DND-41 (cell line): Measurements from ENCODE around the gene GRID1.

Experiments
- ATAC-seq: fragments of 200-7000 bp; cut with Tn5 transposase; 3 replicates; pipeline ENCODE4 v1.9.1; 2021; ENCODE audit warnings: low read depth; ENCODE audit not compliant: insufficient read depth
- DNase-seq: peaks from one replicate; pipeline ENCODE4 v3.0.0-alpha.2; 2020
- H2AFZ ChIP-seq: 2 replicates; pipeline ENCODE4 v1.6.0; 2012; ENCODE audit warnings: low read depth, low read length
- H3K27ac ChIP-seq: 2 replicates; pipeline ENCODE4 v1.5.1; 2012; ENCODE audit warnings: low read length, inconsistent platforms
- H3K27me3 ChIP-seq: fragments of 200-600 bp; sonication (generic); 2 replicates; pipeline ENCODE4 v1.6.0; 2012; ENCODE audit warnings: low read length, mild to moderate bottlenecking, inconsistent platforms; ENCODE audit not compliant: insufficient read depth, poor library complexity
- H3K36me3 ChIP-seq: 2 replicates; pipeline ENCODE4 v1.5.1; 2012; ENCODE audit warnings: low read length, inconsistent platforms; ENCODE audit not compliant: insufficient read depth
- H3K4me1 ChIP-seq: 2 replicates; pipeline ENCODE4 v1.5.1; 2012; ENCODE audit warnings: mild to moderate bottlenecking, low read length; ENCODE audit not compliant: insufficient read depth
- H3K4me2 ChIP-seq: 2 replicates; pipeline ENCODE4 v1.6.0; 2012; ENCODE audit warnings: mild to moderate bottlenecking, moderate library complexity, low read length, inconsistent platforms; ENCODE audit not compliant: insufficient read depth
- H3K4me3 ChIP-seq, 2 experiments: fragments of 200-600 bp in 1 of 2; shearing (Covaris generic) in 1 of 2; 2 replicates each; pipeline ENCODE4 v1.5.1; 2012 to 2016; ENCODE audit warnings: inconsistent platforms in 2 of 2, low read length in 2 of 2, mild to moderate bottlenecking in 2 of 2, low read depth in 1 of 2, moderate library complexity in 1 of 2
- H3K79me2 ChIP-seq: 2 replicates; pipeline ENCODE4 v1.6.0; 2012; ENCODE audit warnings: low read length, inconsistent platforms; ENCODE audit not compliant: insufficient read depth
- H3K9ac ChIP-seq: 2 replicates; pipeline ENCODE4 v1.6.0; 2012; ENCODE audit warnings: low read depth, mild to moderate bottlenecking, inconsistent platforms, low read length, moderate library complexity
- H3K9me3 ChIP-seq: 2 replicates; pipeline ENCODE4 v1.5.1; 2012; ENCODE audit warnings: low read length, moderate library complexity, mild to moderate bottlenecking, inconsistent platforms; ENCODE audit not compliant: insufficient read depth, severe bottlenecking
- H4K20me1 ChIP-seq: 2 replicates; pipeline ENCODE4 v1.6.0; 2012; ENCODE audit warnings: low read length; ENCODE audit not compliant: insufficient read depth
- CTCF ChIP-seq: IDR thresholded peaks from 2 replicates; pipeline ENCODE4 v1.5.1; 2012; ENCODE audit warnings: borderline replicate concordance, low read length, moderate library complexity, mild to moderate bottlenecking; ENCODE audit not compliant: poor library complexity, severe bottlenecking; ENCODE audit errors: extremely low read depth
- EZH2 ChIP-seq: IDR thresholded peaks from 3 replicates; pipeline ENCODE4 v1.6.1; 2012; ENCODE audit warnings: borderline replicate concordance, low read depth, mild to moderate bottlenecking, moderate library complexity, low read length, inconsistent platforms; ENCODE audit not compliant: severe bottlenecking

GRID1 gene

GRCh38 chr10:85784792-85785191 lies 581.8 kb downstream of the GRID1 start:
- H3K9me3 ChIP-seq: no peaks in the 10 kb centered on the region
- no peak overlapping the region for H3K9ac ChIP-seq
- no peak for TF ChIP-seq EZH2
- no peak for TF ChIP-seq CTCF
- DNase-seq (no peak), ATAC-seq (no peak)
- H2AFZ ChIP-seq: no peak overlapping the region
- no peak overlapping the region for H3K4me3 ChIP-seq
- no peaks in the 10 kb centered on the region for H3K4me1 ChIP-seq
- H3K36me3 ChIP-seq: no peaks in the 10 kb centered on the region
- no peaks in the 10 kb centered on the region for H4K20me1 ChIP-seq
- no peaks in the 10 kb centered on the region for H3K79me2 ChIP-seq
- no peaks in the 10 kb centered on the region for H3K27me3 ChIP-seq
- no peak overlapping the region for H3K27ac ChIP-seq
- H3K4me2 ChIP-seq: no peak overlapping the region

- DNase-seq: no peak
- Histone ChIP-seq H4K20me1 (no peaks in the 10 kb centered on the region), H3K9me3 (no peaks in the 10 kb centered on the region)
Observed at GRCh38 chr10:85781404-85781803, 585.2 kb downstream of the GRID1 start.

GRCh38 chr10:85778074-85778473 lies 588.5 kb downstream of the GRID1 start:
- H3K9ac ChIP-seq: no peak overlapping the region
- ATAC-seq (no peak), DNase-seq (no peak)

More at GRCh38 chr10:85781404-85781803, 585.2 kb downstream of the GRID1 start:
- no peak overlapping the region for H2AFZ ChIP-seq
- TF ChIP-seq EZH2 (no peak), CTCF (no peak)
- H3K4me3 ChIP-seq: no peak overlapping the region
- no peak overlapping the region for H3K27ac ChIP-seq
- H3K9ac ChIP-seq: no peak overlapping the region
- ATAC-seq: no peak
- no peaks in the 10 kb centered on the region for H3K4me1 ChIP-seq
- H3K36me3 ChIP-seq: no peaks in the 10 kb centered on the region
- no peak overlapping the region for H3K4me2 ChIP-seq
- no peaks in the 10 kb centered on the region for H3K79me2 ChIP-seq
- no peaks in the 10 kb centered on the region for H3K27me3 ChIP-seq

More at GRCh38 chr10:85778074-85778473, 588.5 kb downstream of the GRID1 start:
- H3K79me2 ChIP-seq: no peaks in the 10 kb centered on the region
- TF ChIP-seq CTCF (no peak), EZH2 (no peak)
- no peak overlapping the region for H3K4me2 ChIP-seq
- H3K27ac ChIP-seq: no peak overlapping the region
- no peaks in the 10 kb centered on the region for H3K4me1 ChIP-seq
- no peak overlapping the region for H3K4me3 ChIP-seq
- no peaks in the 10 kb centered on the region for H4K20me1 ChIP-seq
- H2AFZ ChIP-seq: no peak overlapping the region
- no peaks in the 10 kb centered on the region for H3K36me3 ChIP-seq
- no peaks in the 10 kb centered on the region for H3K27me3 ChIP-seq
- H3K9me3 ChIP-seq: no peaks in the 10 kb centered on the region
